GM23338 (cell line): ENCODE measurements around the gene ZPBP2. TPM values are rescaled to one million over a fixed set of nuclear protein-coding genes. Genes with fewer than 3 reads are reported as not detected.

Source experiments
- ATAC-seq: fragments of 200-7000 bp; cut with Tn5 transposase; 3 replicates; pipeline ENCODE4 v1.9.1; 2020
- DNase-seq: peaks from one replicate; pipeline ENCODE4 v3.0.0-alpha.2; 2015; ENCODE audit warnings: low spot score
- H2AFZ ChIP-seq: fragments of 200-600 bp; sonication (generic); 2 replicates; pipeline ENCODE4 v1.8.0; 2016; ENCODE audit warnings: antibody characterized with exemption, mild to moderate bottlenecking, moderate library complexity
- H3F3A ChIP-seq: fragments of 200-600 bp; sonication (generic); replicated peaks from 2 replicates; pipeline ENCODE4 v1.8.0; 2017; ENCODE audit warnings: antibody characterized with exemption, mixed run types, low read depth
- H3K27ac ChIP-seq: fragments of 200-600 bp; sonication (generic); 2 replicates; pipeline ENCODE4 v1.6.1; 2016; ENCODE audit warnings: low read depth
- H3K27me3 ChIP-seq: fragments of 200-600 bp; sonication (generic); 2 replicates; pipeline ENCODE4 v1.8.0; 2016; ENCODE audit warnings: mild to moderate bottlenecking, mixed run types, moderate library complexity; ENCODE audit not compliant: insufficient read depth
- H3K36me3 ChIP-seq: fragments of 200-600 bp; sonication (generic); 2 replicates; pipeline ENCODE4 v1.8.0; 2016; ENCODE audit warnings: mild to moderate bottlenecking; ENCODE audit not compliant: insufficient read depth
- H3K4me1 ChIP-seq: fragments of 200-600 bp; sonication (generic); 2 replicates; pipeline ENCODE4 v1.8.0; 2016; ENCODE audit warnings: mild to moderate bottlenecking, moderate library complexity; ENCODE audit not compliant: insufficient read depth
- H3K4me2 ChIP-seq: fragments of 200-600 bp; sonication (generic); 2 replicates; pipeline ENCODE4 v1.7.1; 2017; ENCODE audit warnings: mixed run types
- H3K4me3 ChIP-seq: fragments of 200-600 bp; sonication (generic); 2 replicates; pipeline ENCODE4 v1.6.1; 2016; ENCODE audit warnings: mixed run types
- H3K79me2 ChIP-seq: fragments of 200-600 bp; sonication (generic); replicated peaks from 2 replicates; pipeline ENCODE4 v1.8.0; 2017; ENCODE audit warnings: mild to moderate bottlenecking; ENCODE audit not compliant: insufficient read depth
- H3K9me2 ChIP-seq: fragments of 200-600 bp; sonication (generic); 2 replicates; pipeline ENCODE4 v1.8.0; 2017; ENCODE audit not compliant: insufficient read depth
- H4K20me1 ChIP-seq: fragments of 200-600 bp; sonication (generic); replicated peaks from 2 replicates; pipeline ENCODE4 v1.8.0; 2017; ENCODE audit warnings: mild to moderate bottlenecking; ENCODE audit not compliant: insufficient read depth
- H3K27ac Mint-ChIP-seq: 2 replicates; pipeline ENCODE4 v1.8.0; 2020; ENCODE audit warnings: inconsistent platforms, mild to moderate bottlenecking, moderate library complexity, mixed read lengths
- H3K27me3 Mint-ChIP-seq: 3 replicates; pipeline ENCODE4 v1.8.0; 2022; ENCODE audit warnings: low read depth, mild to moderate bottlenecking, moderate library complexity, mixed read lengths, inconsistent platforms; ENCODE audit not compliant: insufficient read depth, poor library complexity
- H3K36me3 Mint-ChIP-seq: 3 replicates; pipeline ENCODE4 v1.8.0; 2021; ENCODE audit warnings: low read depth, mild to moderate bottlenecking, inconsistent platforms, moderate library complexity, mixed read lengths
- H3K4me1 Mint-ChIP-seq: 3 replicates; pipeline ENCODE4 v1.8.0; 2020; ENCODE audit warnings: mild to moderate bottlenecking, inconsistent platforms, mixed read lengths
- H3K4me3 Mint-ChIP-seq: 3 replicates; pipeline ENCODE4 v1.8.0; 2021; ENCODE audit warnings: moderate library complexity, mild to moderate bottlenecking, inconsistent platforms, mixed read lengths
- H3K9me3 Mint-ChIP-seq: 3 replicates; pipeline ENCODE4 v1.8.0; 2020; ENCODE audit warnings: moderate library complexity, mild to moderate bottlenecking, inconsistent platforms, mixed read lengths
- CREB1 ChIP-seq: fragments of 250-450 bp; sonication (Bioruptor Pico); IDR thresholded peaks from 2 replicates; pipeline ENCODE4 v1.5.0; 2020; ENCODE audit warnings: low read depth, mild to moderate bottlenecking, moderate library complexity
- EZH2 ChIP-seq: fragments of 200-600 bp; sonication (generic); IDR thresholded peaks from one replicate; pipeline ENCODE4 v1.8.0; 2017; ENCODE audit warnings: antibody characterized with exemption, mild to moderate bottlenecking, low read depth; ENCODE audit not compliant: unreplicated experiment
- EZH2phosphoT487 ChIP-seq: fragments of 200-600 bp; sonication (generic); IDR thresholded peaks from one replicate; pipeline ENCODE4 v1.8.1; 2018; ENCODE audit warnings: antibody characterized with exemption; ENCODE audit not compliant: unreplicated experiment
- JUNB ChIP-seq: IDR thresholded peaks from one replicate; pipeline ENCODE4 v1.6.1; 2016; ENCODE audit warnings: antibody characterized with exemption; ENCODE audit not compliant: unreplicated experiment
- NANOG ChIP-seq: IDR thresholded peaks from 2 replicates; pipeline ENCODE4 v1.6.1; 2016; ENCODE audit warnings: antibody characterized with exemption, borderline replicate concordance
- POLR2AphosphoS5 ChIP-seq: IDR thresholded peaks from 2 replicates; pipeline ENCODE4 v1.6.1; 2016; ENCODE audit warnings: antibody characterized with exemption, low read depth
- STAT1 ChIP-seq: IDR thresholded peaks from one replicate; pipeline ENCODE4 v1.6.1; 2016; ENCODE audit warnings: antibody characterized with exemption; ENCODE audit not compliant: unreplicated experiment
- ZNF114 ChIP-seq: fragments of 250-450 bp; sonication (Bioruptor Pico); IDR thresholded peaks from 2 replicates; pipeline ENCODE4 v1.5.0; 2020; ENCODE audit warnings: mild to moderate bottlenecking, moderate library complexity
- ZNF331 ChIP-seq: fragments of 250-450 bp; sonication (Bioruptor Pico); IDR thresholded peaks from 2 replicates; pipeline ENCODE4 v1.5.0; 2020; ENCODE audit warnings: low read depth, mild to moderate bottlenecking, moderate library complexity
- polyA plus RNA-seq: library from polyadenylated mRNA; unstranded; fragments of >200 nt; fragmentation: Nextera tagmentation; extraction: Ambion mirVana; gene quantifications from 2 replicates; pipeline ENCODE4 v1.2.1, GENCODE V29; 2016
- total RNA-seq: library from RNA; depleted of rRNA; stranded (reverse); fragments of >200 nt; shearing (Covaris generic); gene quantifications from 2 replicates; pipeline ENCODE4 v1.2.3, GENCODE V29; 2014
- TF ChIP-seq, protein P1 (sequence below): IDR thresholded peaks from 2 replicates; pipeline ENCODE4 v1.6.1; 2016; ENCODE audit warnings: antibody characterized with exemption
- TF ChIP-seq, protein P2 (sequence below): IDR thresholded peaks from one replicate; pipeline ENCODE4 v1.6.1; 2018; ENCODE audit warnings: antibody characterized with exemption; ENCODE audit not compliant: unreplicated experiment
- TF ChIP-seq, protein P3 (sequence below), 2 experiments: fragments of 200-600 bp in 1 of 2; sonication (generic) in 1 of 2; conservative IDR thresholded peaks; 2 replicates each; pipeline versions ENCODE4 v1.5.1 to v1.6.1; 2016 to 2017; ENCODE audit warnings: antibody characterized with exemption in 2 of 2, low read depth in 2 of 2, mild to moderate bottlenecking in 2 of 2, moderate library complexity in 1 of 2
- TF ChIP-seq, protein P4 (sequence below): fragments of 250-450 bp; sonication (Bioruptor Pico); IDR thresholded peaks from 2 replicates; pipeline ENCODE4 v1.5.0; 2020; ENCODE audit warnings: mild to moderate bottlenecking, moderate library complexity

Gene ZPBP2
- total and polyA plus RNA-seq, 2 experiments from 2014 or later = not detected

DNA sequence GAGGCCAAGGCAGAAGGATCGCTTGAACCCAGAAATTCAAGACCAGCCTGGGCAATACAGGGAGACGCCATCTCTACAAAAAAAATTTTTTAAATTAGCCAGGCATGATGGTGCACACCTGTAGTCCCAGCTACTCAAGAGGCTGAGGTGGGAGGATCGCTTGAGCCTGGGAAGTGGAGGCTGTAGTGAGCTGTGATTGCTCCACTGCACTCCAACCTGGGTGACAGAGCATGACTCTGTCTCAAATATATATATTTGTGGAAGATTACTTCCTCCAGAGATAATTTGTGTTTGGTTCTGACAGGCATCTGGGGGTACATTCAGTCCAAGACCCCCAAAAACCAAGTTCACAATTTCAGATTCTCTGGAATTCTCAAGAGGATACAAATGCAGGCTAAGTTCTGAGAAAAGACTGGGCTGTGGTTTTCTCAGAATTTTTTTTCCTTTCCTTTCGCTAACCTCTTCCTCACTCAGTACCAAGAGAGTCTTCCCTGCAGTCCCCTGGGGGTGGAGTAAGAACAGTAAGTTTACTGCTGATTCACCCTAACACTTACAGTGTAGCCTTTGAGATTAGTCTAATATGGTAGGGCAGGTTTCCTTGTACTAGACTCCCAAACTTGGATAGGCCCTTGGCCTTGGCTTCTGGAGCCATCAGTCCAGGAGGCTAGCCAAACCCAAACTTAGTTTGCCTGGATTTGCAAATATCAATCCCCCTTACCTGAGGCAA is 35.3 kb downstream of the ZPBP2 start:
- no peak overlapping the region for H3K4me3 ChIP-seq
- H3K79me2 ChIP-seq = no peaks in the 10 kb centered on the region
- no peaks in the 10 kb centered on the region for H3K27me3 ChIP-seq
- no peak overlapping the region for H3K4me3 Mint-ChIP-seq
- no peak overlapping the region for H3K4me2 ChIP-seq
- H3K36me3 Mint-ChIP-seq = peaks cover 2% of the 10 kb centered on the region; the same call in 1 of the 3 replicates
- no peaks in the 10 kb centered on the region for H3F3A ChIP-seq
- H3K4me1 Mint-ChIP-seq = no peaks in the 10 kb centered on the region
- no peak overlapping the region for H3K27ac Mint-ChIP-seq
- H3K4me1 ChIP-seq = no peaks in the 10 kb centered on the region
- no peak overlapping the region for H3K27ac ChIP-seq
- no peaks in the 10 kb centered on the region for H3K9me2 ChIP-seq
- TF ChIP-seq, protein P1, sequence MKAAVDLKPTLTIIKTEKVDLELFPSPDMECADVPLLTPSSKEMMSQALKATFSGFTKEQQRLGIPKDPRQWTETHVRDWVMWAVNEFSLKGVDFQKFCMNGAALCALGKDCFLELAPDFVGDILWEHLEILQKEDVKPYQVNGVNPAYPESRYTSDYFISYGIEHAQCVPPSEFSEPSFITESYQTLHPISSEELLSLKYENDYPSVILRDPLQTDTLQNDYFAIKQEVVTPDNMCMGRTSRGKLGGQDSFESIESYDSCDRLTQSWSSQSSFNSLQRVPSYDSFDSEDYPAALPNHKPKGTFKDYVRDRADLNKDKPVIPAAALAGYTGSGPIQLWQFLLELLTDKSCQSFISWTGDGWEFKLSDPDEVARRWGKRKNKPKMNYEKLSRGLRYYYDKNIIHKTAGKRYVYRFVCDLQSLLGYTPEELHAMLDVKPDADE = no peak
- no peak for TF ChIP-seq CREB1 (CRISPR knock-in tag)
- TF ChIP-seq EZH2phosphoT487 = no peak
- TF ChIP-seq, protein P2, sequence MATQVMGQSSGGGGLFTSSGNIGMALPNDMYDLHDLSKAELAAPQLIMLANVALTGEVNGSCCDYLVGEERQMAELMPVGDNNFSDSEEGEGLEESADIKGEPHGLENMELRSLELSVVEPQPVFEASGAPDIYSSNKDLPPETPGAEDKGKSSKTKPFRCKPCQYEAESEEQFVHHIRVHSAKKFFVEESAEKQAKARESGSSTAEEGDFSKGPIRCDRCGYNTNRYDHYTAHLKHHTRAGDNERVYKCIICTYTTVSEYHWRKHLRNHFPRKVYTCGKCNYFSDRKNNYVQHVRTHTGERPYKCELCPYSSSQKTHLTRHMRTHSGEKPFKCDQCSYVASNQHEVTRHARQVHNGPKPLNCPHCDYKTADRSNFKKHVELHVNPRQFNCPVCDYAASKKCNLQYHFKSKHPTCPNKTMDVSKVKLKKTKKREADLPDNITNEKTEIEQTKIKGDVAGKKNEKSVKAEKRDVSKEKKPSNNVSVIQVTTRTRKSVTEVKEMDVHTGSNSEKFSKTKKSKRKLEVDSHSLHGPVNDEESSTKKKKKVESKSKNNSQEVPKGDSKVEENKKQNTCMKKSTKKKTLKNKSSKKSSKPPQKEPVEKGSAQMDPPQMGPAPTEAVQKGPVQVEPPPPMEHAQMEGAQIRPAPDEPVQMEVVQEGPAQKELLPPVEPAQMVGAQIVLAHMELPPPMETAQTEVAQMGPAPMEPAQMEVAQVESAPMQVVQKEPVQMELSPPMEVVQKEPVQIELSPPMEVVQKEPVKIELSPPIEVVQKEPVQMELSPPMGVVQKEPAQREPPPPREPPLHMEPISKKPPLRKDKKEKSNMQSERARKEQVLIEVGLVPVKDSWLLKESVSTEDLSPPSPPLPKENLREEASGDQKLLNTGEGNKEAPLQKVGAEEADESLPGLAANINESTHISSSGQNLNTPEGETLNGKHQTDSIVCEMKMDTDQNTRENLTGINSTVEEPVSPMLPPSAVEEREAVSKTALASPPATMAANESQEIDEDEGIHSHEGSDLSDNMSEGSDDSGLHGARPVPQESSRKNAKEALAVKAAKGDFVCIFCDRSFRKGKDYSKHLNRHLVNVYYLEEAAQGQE = no peak
- TF ChIP-seq, protein P3, sequence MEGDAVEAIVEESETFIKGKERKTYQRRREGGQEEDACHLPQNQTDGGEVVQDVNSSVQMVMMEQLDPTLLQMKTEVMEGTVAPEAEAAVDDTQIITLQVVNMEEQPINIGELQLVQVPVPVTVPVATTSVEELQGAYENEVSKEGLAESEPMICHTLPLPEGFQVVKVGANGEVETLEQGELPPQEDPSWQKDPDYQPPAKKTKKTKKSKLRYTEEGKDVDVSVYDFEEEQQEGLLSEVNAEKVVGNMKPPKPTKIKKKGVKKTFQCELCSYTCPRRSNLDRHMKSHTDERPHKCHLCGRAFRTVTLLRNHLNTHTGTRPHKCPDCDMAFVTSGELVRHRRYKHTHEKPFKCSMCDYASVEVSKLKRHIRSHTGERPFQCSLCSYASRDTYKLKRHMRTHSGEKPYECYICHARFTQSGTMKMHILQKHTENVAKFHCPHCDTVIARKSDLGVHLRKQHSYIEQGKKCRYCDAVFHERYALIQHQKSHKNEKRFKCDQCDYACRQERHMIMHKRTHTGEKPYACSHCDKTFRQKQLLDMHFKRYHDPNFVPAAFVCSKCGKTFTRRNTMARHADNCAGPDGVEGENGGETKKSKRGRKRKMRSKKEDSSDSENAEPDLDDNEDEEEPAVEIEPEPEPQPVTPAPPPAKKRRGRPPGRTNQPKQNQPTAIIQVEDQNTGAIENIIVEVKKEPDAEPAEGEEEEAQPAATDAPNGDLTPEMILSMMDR (conservative IDR thresholded peaks at IDR 0.05; ENCODE audit: low read depth in 2 of 2) = no peak
- no peak for TF ChIP-seq NANOG
- TF ChIP-seq ZNF331 = no peak
- no peak for TF ChIP-seq ZNF114 (CRISPR knock-in tag)
- no peak for TF ChIP-seq EZH2
- no peak for TF ChIP-seq JUNB
- TF ChIP-seq, protein P4, sequence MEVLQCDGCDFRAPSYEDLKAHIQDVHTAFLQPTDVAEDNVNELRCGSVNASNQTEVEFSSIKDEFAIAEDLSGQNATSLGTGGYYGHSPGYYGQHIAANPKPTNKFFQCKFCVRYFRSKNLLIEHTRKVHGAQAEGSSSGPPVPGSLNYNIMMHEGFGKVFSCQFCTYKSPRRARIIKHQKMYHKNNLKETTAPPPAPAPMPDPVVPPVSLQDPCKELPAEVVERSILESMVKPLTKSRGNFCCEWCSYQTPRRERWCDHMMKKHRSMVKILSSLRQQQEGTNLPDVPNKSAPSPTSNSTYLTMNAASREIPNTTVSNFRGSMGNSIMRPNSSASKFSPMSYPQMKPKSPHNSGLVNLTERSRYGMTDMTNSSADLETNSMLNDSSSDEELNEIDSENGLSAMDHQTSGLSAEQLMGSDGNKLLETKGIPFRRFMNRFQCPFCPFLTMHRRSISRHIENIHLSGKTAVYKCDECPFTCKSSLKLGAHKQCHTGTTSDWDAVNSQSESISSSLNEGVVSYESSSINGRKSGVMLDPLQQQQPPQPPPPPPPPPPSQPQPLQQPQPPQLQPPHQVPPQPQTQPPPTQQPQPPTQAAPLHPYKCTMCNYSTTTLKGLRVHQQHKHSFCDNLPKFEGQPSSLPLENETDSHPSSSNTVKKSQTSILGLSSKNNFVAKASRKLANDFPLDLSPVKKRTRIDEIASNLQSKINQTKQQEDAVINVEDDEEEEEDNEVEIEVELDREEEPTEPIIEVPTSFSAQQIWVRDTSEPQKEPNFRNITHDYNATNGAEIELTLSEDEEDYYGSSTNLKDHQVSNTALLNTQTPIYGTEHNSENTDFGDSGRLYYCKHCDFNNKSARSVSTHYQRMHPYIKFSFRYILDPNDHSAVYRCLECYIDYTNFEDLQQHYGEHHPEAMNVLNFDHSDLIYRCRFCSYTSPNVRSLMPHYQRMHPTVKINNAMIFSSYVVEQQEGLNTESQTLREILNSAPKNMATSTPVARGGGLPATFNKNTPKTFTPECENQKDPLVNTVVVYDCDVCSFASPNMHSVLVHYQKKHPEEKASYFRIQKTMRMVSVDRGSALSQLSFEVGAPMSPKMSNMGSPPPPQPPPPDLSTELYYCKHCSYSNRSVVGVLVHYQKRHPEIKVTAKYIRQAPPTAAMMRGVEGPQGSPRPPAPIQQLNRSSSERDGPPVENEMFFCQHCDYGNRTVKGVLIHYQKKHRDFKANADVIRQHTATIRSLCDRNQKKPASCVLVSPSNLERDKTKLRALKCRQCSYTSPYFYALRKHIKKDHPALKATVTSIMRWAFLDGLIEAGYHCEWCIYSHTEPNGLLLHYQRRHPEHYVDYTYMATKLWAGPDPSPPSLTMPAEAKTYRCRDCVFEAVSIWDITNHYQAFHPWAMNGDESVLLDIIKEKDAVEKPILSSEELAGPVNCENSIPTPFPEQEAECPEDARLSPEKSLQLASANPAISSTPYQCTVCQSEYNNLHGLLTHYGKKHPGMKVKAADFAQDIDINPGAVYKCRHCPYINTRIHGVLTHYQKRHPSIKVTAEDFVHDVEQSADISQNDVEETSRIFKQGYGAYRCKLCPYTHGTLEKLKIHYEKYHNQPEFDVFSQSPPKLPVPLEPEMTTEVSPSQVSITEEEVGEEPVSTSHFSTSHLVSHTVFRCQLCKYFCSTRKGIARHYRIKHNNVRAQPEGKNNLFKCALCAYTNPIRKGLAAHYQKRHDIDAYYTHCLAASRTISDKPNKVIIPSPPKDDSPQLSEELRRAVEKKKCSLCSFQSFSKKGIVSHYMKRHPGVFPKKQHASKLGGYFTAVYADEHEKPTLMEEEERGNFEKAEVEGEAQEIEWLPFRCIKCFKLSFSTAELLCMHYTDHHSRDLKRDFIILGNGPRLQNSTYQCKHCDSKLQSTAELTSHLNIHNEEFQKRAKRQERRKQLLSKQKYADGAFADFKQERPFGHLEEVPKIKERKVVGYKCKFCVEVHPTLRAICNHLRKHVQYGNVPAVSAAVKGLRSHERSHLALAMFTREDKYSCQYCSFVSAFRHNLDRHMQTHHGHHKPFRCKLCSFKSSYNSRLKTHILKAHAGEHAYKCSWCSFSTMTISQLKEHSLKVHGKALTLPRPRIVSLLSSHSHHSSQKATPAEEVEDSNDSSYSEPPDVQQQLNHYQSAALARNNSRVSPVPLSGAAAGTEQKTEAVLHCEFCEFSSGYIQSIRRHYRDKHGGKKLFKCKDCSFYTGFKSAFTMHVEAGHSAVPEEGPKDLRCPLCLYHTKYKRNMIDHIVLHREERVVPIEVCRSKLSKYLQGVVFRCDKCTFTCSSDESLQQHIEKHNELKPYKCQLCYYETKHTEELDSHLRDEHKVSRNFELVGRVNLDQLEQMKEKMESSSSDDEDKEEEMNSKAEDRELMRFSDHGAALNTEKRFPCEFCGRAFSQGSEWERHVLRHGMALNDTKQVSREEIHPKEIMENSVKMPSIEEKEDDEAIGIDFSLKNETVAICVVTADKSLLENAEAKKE (CRISPR knock-in tag) = no peak
- TF ChIP-seq STAT1 = no peak
- TF ChIP-seq POLR2AphosphoS5 = no peak
- H3K9me3 Mint-ChIP-seq = no peaks in the 10 kb centered on the region
- DNase-seq (no peak), ATAC-seq (no peak)
- no peak overlapping the region for H2AFZ ChIP-seq
- H3K27me3 Mint-ChIP-seq = peaks cover 4% of the 10 kb centered on the region
- H4K20me1 ChIP-seq = no peaks in the 10 kb centered on the region
- H3K36me3 ChIP-seq = no peaks in the 10 kb centered on the region
